Inflammatory macrophage treated with lipopolysaccharide for 4 hours (primary cell): Measurements from ENCODE around the gene NUP160.
"Not testable (repeated sequence)": the region's sequence is repeated elsewhere in the genome, so short reads cannot be mapped to it uniquely, and the experiment has no call there.

Experiments
- DNase-seq: peaks from one replicate; pipeline ENCODE4 v3.0.0-alpha.2; 2020

The NUP160 gene

GRCh38 chr11:47847892-47848699 is at the start of gene NUP160:
TSS of gene NUP160 (minus strand) at chr11:47848350. CDS start at chr11:47848318, 32 bp downstream.
- DNase-seq = peak; percentile 88

- DNase-seq = no peak
These were observed 48.0 kb upstream of the NUP160 start for GRCh38 chr11:47896199-47896598.

- DNase-seq = no peak
These were observed 46.9 kb upstream of the NUP160 start for GRCh38 chr11:47895035-47895434.

GRCh38 chr11:47892546-47893276 is 44.6 kb upstream of the NUP160 start:
- DNase-seq = not testable (repeated sequence)

- no peak for DNase-seq
These were observed 43.7 kb upstream of the NUP160 start for GRCh38 chr11:47891886-47892285.

GRCh38 chr11:47889714-47890441 is 41.7 kb upstream of the NUP160 start:
- no peak for DNase-seq

- DNase-seq = no peak
These were observed 39.9 kb upstream of the NUP160 start for GRCh38 chr11:47887910-47888569.

GRCh38 chr11:47886096-47886495 is 37.9 kb upstream of the NUP160 start:
- DNase-seq = peak; percentile 24

- not testable (repeated sequence) for DNase-seq
These were observed 34.3 kb upstream of the NUP160 start for GRCh38 chr11:47882437-47882836.

- DNase-seq = peak; percentile 50
These were observed 33.0 kb upstream of the NUP160 start for GRCh38 chr11:47881145-47881544.

- DNase-seq = no peak
These were observed 31.4 kb upstream of the NUP160 start for GRCh38 chr11:47879259-47880158.

- DNase-seq = not testable (repeated sequence)
These were observed 27.7 kb upstream of the NUP160 start for GRCh38 chr11:47875858-47876257.

- DNase-seq = no peak
These were observed 22.3 kb upstream of the NUP160 start for GRCh38 chr11:47870404-47870803.

- peak; percentile 56 for DNase-seq
These were observed 21.6 kb upstream of the NUP160 start for GRCh38 chr11:47869544-47870393.

- DNase-seq = no peak
These were observed 19.7 kb upstream of the NUP160 start for GRCh38 chr11:47867823-47868222.

GRCh38 chr11:47866892-47867291 is 18.7 kb upstream of the NUP160 start:
- not testable (repeated sequence) for DNase-seq

GRCh38 chr11:47864901-47865300 is 16.8 kb upstream of the NUP160 start:
- peak; percentile 68 for DNase-seq

GRCh38 chr11:47863898-47864430 is 15.8 kb upstream of the NUP160 start:
- DNase-seq = no peak

GRCh38 chr11:47863189-47863897 is 15.2 kb upstream of the NUP160 start:
- peak; percentile 40 for DNase-seq

GRCh38 chr11:47861728-47862127 is 13.6 kb upstream of the NUP160 start:
- DNase-seq = peak; percentile 24
